BJ (cell line): ENCODE results near the gene NEO1. TPM values are rescaled to one million over a fixed set of nuclear protein-coding genes. Genes with fewer than 3 reads are reported as not detected.
A peak's percentile ranks its signal among the peaks of the same experiment; 100 is the strongest.

ENCODE experiments used
- CTCF ChIA-PET: fragments of 350-600 bp; formaldehyde crosslinking; extraction: SDS; loops from one replicate; lab custom pipeline; 2021; ENCODE audit warnings: antibody characterized with exemption, inconsistent platforms; lab: Yijun Ruan, JAX
- POLR2A ChIA-PET: fragments of 300-600 bp; sonication (Branson Sonifier 250); formaldehyde crosslinking; extraction: SDS; loops from one replicate; lab custom pipeline; 2021; ENCODE audit warnings: antibody characterized with exemption; lab: Charles Lee
- DNase-seq: peaks from one replicate; pipeline ENCODE4 v3.0.0-alpha.2; 2011; ENCODE audit warnings: low read depth
- H3K27me3 ChIP-seq: 2 replicates; pipeline ENCODE4 v1.6.0; 2011; ENCODE audit warnings: low read length; ENCODE audit not compliant: control insufficient read depth, insufficient read depth
- H3K36me3 ChIP-seq: 2 replicates; pipeline ENCODE4 v1.5.1; 2011; ENCODE audit warnings: low read length; ENCODE audit not compliant: control insufficient read depth, insufficient read depth
- H3K4me3 ChIP-seq: 2 replicates; pipeline ENCODE4 v1.5.1; 2011; ENCODE audit warnings: low read depth, mild to moderate bottlenecking, control low read depth, low read length
- CTCF ChIP-seq: IDR thresholded peaks from 2 replicates; pipeline ENCODE4 v1.5.1; 2011; ENCODE audit warnings: low read depth, mild to moderate bottlenecking, control low read depth, inconsistent platforms, low read length, moderate library complexity; ENCODE audit not compliant: insufficient read depth
- polyA plus RNA-seq: library from polyadenylated mRNA; depleted of rRNA; stranded (reverse); fragments of >200 nt; gene quantifications from 2 replicates; pipeline ENCODE4 v1.2.3, GENCODE V29; 2011

The NEO1 gene
- polyA plus RNA-seq, 1 experiment: 2.9 TPM

GRCh38 chr15:73049564-73050215, 2.6 kb upstream of the NEO1 start:
- TF ChIP-seq CTCF: no peak
- no peak overlapping the region for H3K4me3 ChIP-seq
- CTCF ChIA-PET: no interaction called here
- POLR2A ChIA-PET: no interaction called here
- peaks cover 12% of the 10 kb centered on the region for H3K27me3 ChIP-seq
- no peaks in the 10 kb centered on the region for H3K36me3 ChIP-seq
- DNase-seq: no peak

GRCh38 chr15:73050561-73051295, 1.5 kb upstream of the NEO1 start:
- ChIA-PET CTCF (no interaction called here), POLR2A (no interaction called here)
- Histone ChIP-seq H3K27me3 (peaks cover 14% of the 10 kb centered on the region), H3K36me3 (no peaks in the 10 kb centered on the region), H3K4me3 (no peak overlapping the region)
- TF ChIP-seq CTCF: no peak
- DNase-seq: no peak

GRCh38 chr15:73051391-73051806, 864 bp upstream of the NEO1 start:
- no peak for TF ChIP-seq CTCF
- no peak for DNase-seq
- CTCF ChIA-PET: interaction anchor here (1.3 kb wide), 1 partner anchor 31 kb away, joined by 6 read pairs; no protein-coding TSS in a partner anchor
- peaks cover 14% of the 10 kb centered on the region for H3K27me3 ChIP-seq
- POLR2A ChIA-PET: no interaction called here
- H3K4me3 ChIP-seq: peak overlapping the region; percentile 82
- H3K36me3 ChIP-seq: no peaks in the 10 kb centered on the region

- H3K4me3 ChIP-seq: peak overlapping the region; percentile 82
- ChIA-PET CTCF (interaction anchor here (0.6 to 1.3 kb wide), 4 partner anchors 16 to 748 kb away, joined by 3 to 6 read pairs (median 4); no protein-coding TSS in a partner anchor), POLR2A (no interaction called here)
- peaks cover 14% of the 10 kb centered on the region for H3K27me3 ChIP-seq
- H3K36me3 ChIP-seq: no peaks in the 10 kb centered on the region
- no peak for DNase-seq
- peak; percentile 39 for TF ChIP-seq CTCF
Measured at GRCh38 chr15:73052653-73053397, 562 bp downstream of the NEO1 start.

GRCh38 chr15:73053398-73053723, 1.1 kb downstream of the NEO1 start:
- TF ChIP-seq CTCF: no peak
- Histone ChIP-seq H3K27me3 (peaks cover 14% of the 10 kb centered on the region), H3K36me3 (no peaks in the 10 kb centered on the region), H3K4me3 (peak overlapping the region; percentile 82)
- DNase-seq: no peak
- CTCF ChIA-PET: interaction anchor here (0.6 kb wide), 2 partner anchors 160 to 747 kb away, joined by 3 read pairs; no protein-coding TSS in a partner anchor
- POLR2A ChIA-PET: no interaction called here
